IMR-90 (cell line): Measurements from ENCODE around the gene POLRMT. TPM values are rescaled to one million over a fixed set of nuclear protein-coding genes. Genes with fewer than 3 reads are reported as not detected.
A peak's percentile ranks its signal among the peaks of the same experiment; 100 is the strongest.

Source experiments
- ATAC-seq: fragments of 200-7000 bp; cut with Tn5 transposase; 2 replicates; pipeline ENCODE4 v1.9.1; 2020; ENCODE audit warnings: low read depth, mild to moderate bottlenecking, moderate library complexity
- BruUV-seq: library from RNA; stranded (reverse); fragments of 400-500 nt; replicated peaks from 2 replicates; lab custom pipeline; 2021; lab: Mats Ljungman, UMichigan
- CTCF ChIA-PET: fragments of 300-600 bp; formaldehyde crosslinking; extraction: SDS; loops from one replicate; lab custom pipeline; 2021; ENCODE audit warnings: antibody characterized with exemption; lab: Yijun Ruan, JAX
- POLR2A ChIA-PET: fragments of 300-600 bp; sonication (Branson Sonifier 250); formaldehyde crosslinking; loops from one replicate; lab custom pipeline; 2022; ENCODE audit warnings: antibody characterized with exemption; ENCODE audit not compliant: unreplicated experiment; lab: Charles Lee
- DNase-seq: peaks from one replicate; pipeline ENCODE4 v3.0.0; 2013
- H2AFZ ChIP-seq: replicated peaks from 2 replicates; pipeline ENCODE3; 2013; ENCODE audit warnings: low read length, mild to moderate bottlenecking; ENCODE audit not compliant: poor library complexity
- H2AK5ac ChIP-seq: 2 replicates; pipeline ENCODE4 v1.6.1; 2013; ENCODE audit warnings: low read depth, low read length, inconsistent platforms
- H2AK9ac ChIP-seq: replicated peaks from 2 replicates; pipeline ENCODE3; 2013; ENCODE audit warnings: mild to moderate bottlenecking, low read depth, low read length, moderate library complexity; ENCODE audit not compliant: poor library complexity
- H2BK120ac ChIP-seq: 2 replicates; pipeline ENCODE4 v1.6.1; 2013; ENCODE audit warnings: low read depth, low read length, inconsistent platforms
- H2BK15ac ChIP-seq: 3 replicates; pipeline ENCODE4 v1.6.1; 2013; ENCODE audit warnings: low read depth, low read length, inconsistent platforms
- H2BK20ac ChIP-seq: 2 replicates; pipeline ENCODE4 v1.6.1; 2013; ENCODE audit warnings: low read depth, mild to moderate bottlenecking, inconsistent platforms, low read length, moderate library complexity
- H2BK5ac ChIP-seq: 2 replicates; pipeline ENCODE4 v1.6.1; 2013; ENCODE audit warnings: mild to moderate bottlenecking, low read depth, low read length, inconsistent platforms; ENCODE audit not compliant: poor library complexity, severe bottlenecking
- H3K14ac ChIP-seq: replicated peaks from 2 replicates; pipeline ENCODE4 v1.6.1; 2013; ENCODE audit warnings: low read depth, low read length, inconsistent platforms
- H3K18ac ChIP-seq: 2 replicates; pipeline ENCODE4 v1.6.1; 2013; ENCODE audit warnings: low read depth, low read length, control low read depth
- H3K23ac ChIP-seq: 2 replicates; pipeline ENCODE4 v1.6.1; 2013; ENCODE audit warnings: low read depth, low read length, inconsistent platforms
- H3K27ac ChIP-seq: 2 replicates; pipeline ENCODE4 v1.5.1; 2013; ENCODE audit warnings: mild to moderate bottlenecking, control low read depth, low read length; ENCODE audit not compliant: insufficient read depth
- H3K27me3 ChIP-seq: 2 replicates; pipeline ENCODE4 v1.6.1; 2013; ENCODE audit warnings: low read length; ENCODE audit not compliant: control insufficient read depth, insufficient read depth
- H3K36me3 ChIP-seq: 2 replicates; pipeline ENCODE4 v1.6.1; 2013; ENCODE audit warnings: low read length, mixed read lengths; ENCODE audit not compliant: control insufficient read depth, insufficient read depth
- H3K4ac ChIP-seq: 2 replicates; pipeline ENCODE4 v1.6.1; 2013; ENCODE audit warnings: low read depth, low read length, inconsistent platforms
- H3K4me1 ChIP-seq: 2 replicates; pipeline ENCODE4 v1.6.1; 2013; ENCODE audit warnings: low read length, mixed read lengths; ENCODE audit not compliant: control insufficient read depth, insufficient read depth
- H3K4me2 ChIP-seq: 2 replicates; pipeline ENCODE4 v1.6.1; 2013; ENCODE audit warnings: low read depth, mild to moderate bottlenecking, control low read depth, low read length, moderate library complexity
- H3K4me3 ChIP-seq: 2 replicates; pipeline ENCODE4 v1.5.1; 2013; ENCODE audit warnings: low read depth, mild to moderate bottlenecking, control low read depth, low read length, moderate library complexity; ENCODE audit not compliant: insufficient read depth
- H3K56ac ChIP-seq: 2 replicates; pipeline ENCODE4 v1.6.1; 2013; ENCODE audit warnings: low read length, inconsistent platforms; ENCODE audit not compliant: insufficient read depth; ENCODE audit errors: extremely low read depth
- H3K79me1 ChIP-seq, 2 experiments: 2 replicates each; pipeline ENCODE4 v1.6.1; 2013; ENCODE audit warnings: low read length in 2 of 2, inconsistent platforms in 1 of 2, low read depth in 1 of 2
- H3K9ac ChIP-seq: 2 replicates; pipeline ENCODE4 v1.6.1; 2013; ENCODE audit warnings: low read depth, low read length, control low read depth
- H3K9me1 ChIP-seq: 2 replicates; pipeline ENCODE4 v1.6.1; 2013; ENCODE audit warnings: low read length, inconsistent platforms; ENCODE audit not compliant: insufficient read depth
- H3K9me3 ChIP-seq: 2 replicates; pipeline ENCODE4 v1.6.1; 2013; ENCODE audit warnings: low read length; ENCODE audit not compliant: control insufficient read depth, insufficient read depth
- H4K20me1 ChIP-seq: 2 replicates; pipeline ENCODE4 v1.6.1; 2013; ENCODE audit warnings: low read length, inconsistent platforms; ENCODE audit not compliant: insufficient read depth
- H4K5ac ChIP-seq: 2 replicates; pipeline ENCODE4 v1.6.1; 2013; ENCODE audit warnings: mild to moderate bottlenecking, low read depth, low read length, control low read depth
- H4K8ac ChIP-seq, 2 experiments: 2 replicates each; pipeline ENCODE4 v1.6.1; 2013; ENCODE audit warnings: low read depth in 2 of 2, low read length in 2 of 2, control low read depth in 1 of 2, inconsistent platforms in 1 of 2
- H4K91ac ChIP-seq: 2 replicates; pipeline ENCODE4 v1.6.1; 2013; ENCODE audit warnings: low read depth, low read length, inconsistent platforms; ENCODE audit not compliant: insufficient read depth
- NFE2L2 ChIP-seq: fragments of 150-350 bp; IDR thresholded peaks from 2 replicates; pipeline ENCODE4 v1.6.1; 2016; ENCODE audit warnings: low read depth, mild to moderate bottlenecking, low read length
- RAD21 ChIP-seq: IDR thresholded peaks from 2 replicates; pipeline ENCODE4 v1.6.1; 2012; ENCODE audit warnings: low read length, improper control_type of control experiment
- RFX5 ChIP-seq: IDR thresholded peaks from 2 replicates; pipeline ENCODE4 v1.8.0; 2012; ENCODE audit warnings: low read depth, mild to moderate bottlenecking, low read length, moderate library complexity
- WGBS, 2 experiments: methylation state at CpG; one replicate each; pipeline versions ENCODE4 v1.1.5 to v1.1.7; 2013; ENCODE audit warnings: missing lambda C conversion rate in 2 of 2; ENCODE audit not compliant: insufficient read length in 1 of 2; ENCODE audit errors: extremely low coverage in 2 of 2; 5-methylcytosine and 5-hydroxymethylcytosine counted together
- dilution Hi-C: fragments of 300-500 bp; cut with HindIII; formaldehyde crosslinking; loops from one replicate; pipeline ENCODE4 v1.14.3; 2018; ENCODE audit warnings: low sequenced_read_pairs; ENCODE audit not compliant: unreplicated experiment
- in situ Hi-C: fragments of 300-500 bp; cut with MboI; formaldehyde crosslinking; loops from 3 replicates; pipeline ENCODE4 v1.14.3; 2019; ENCODE audit warnings: low sequenced_read_pairs, inconsistent platforms, mixed read lengths
- intact Hi-C: fragments of 100-400 bp; cut with micrococcal nuclease; formaldehyde crosslinking; loops from 2 replicates; pipeline ENCODE4 v1.10.0; 2022
- polyA plus RNA-seq, 3 experiments: library from polyadenylated mRNA; depleted of rRNA; stranded (reverse); fragments of >200 nt; gene quantifications; 2 replicates each; pipeline ENCODE4 v1.2.3, GENCODE V29; 2012; ENCODE audit warnings: low replicate concordance in 1 of 3
- total RNA-seq: library from RNA; depleted of rRNA; stranded (reverse); fragments of >200 nt; gene quantifications from 2 replicates; pipeline ENCODE4 v1.2.3, GENCODE V29; 2012
- TF ChIP-seq, protein P1 (sequence below): conservative IDR thresholded peaks from 2 replicates; pipeline ENCODE4 v1.5.1; 2012; ENCODE audit warnings: mild to moderate bottlenecking, low read depth, low read length, improper control_type of control experiment

Gene POLRMT
- total and polyA plus RNA-seq, 2 of the 4 experiments (the other 2 are of a cell fraction), result 9.9 to 29.6 TPM

- H3K23ac ChIP-seq, result no peak overlapping the region
- no peaks in the 10 kb centered on the region for H3K27me3 ChIP-seq
- no peak overlapping the region for H2BK5ac ChIP-seq
- no peak overlapping the region for H3K4ac ChIP-seq
- no peak overlapping the region for H4K91ac ChIP-seq
- peaks cover 11% of the 10 kb centered on the region for H4K20me1 ChIP-seq
- dilution Hi-C loops, result no loop called here
- no TSS peak for BruUV-seq
- no peak overlapping the region for H2AK9ac ChIP-seq
- no peaks in the 10 kb centered on the region for H3K9me3 ChIP-seq
- no peak for ATAC-seq
- H2BK15ac ChIP-seq, result no peak overlapping the region
- no peak for DNase-seq
- no peak overlapping the region for H3K27ac ChIP-seq
- H3K4me2 ChIP-seq, result no peak overlapping the region
- no peak overlapping the region for H2BK20ac ChIP-seq
- no peak overlapping the region for H2AK5ac ChIP-seq
- no peak overlapping the region for H3K9ac ChIP-seq
- H2BK120ac ChIP-seq, result no peak overlapping the region
- peaks cover 7% of the 10 kb centered on the region for H3K4me1 ChIP-seq
- WGBS, 2 experiments, result 88% methylated on average over 12 of the region's 25 CpGs; no CpG with 5 or more reads in 1 of the 2 experiments
- peaks cover 8% of the 10 kb centered on the region for H3K9me1 ChIP-seq
- H4K8ac ChIP-seq, result no peak overlapping the region
- H2AFZ ChIP-seq, result peak overlapping the region; percentile 23
- H3K56ac ChIP-seq, result no peak overlapping the region
- peaks cover 6 to 38% of the 10 kb centered on the region in 2 experiments; a peak in 3 of 4 replicates for H3K79me1 ChIP-seq
- ChIA-PET POLR2A (no interaction called here), CTCF (no interaction called here)
- peaks cover 2% of the 10 kb centered on the region; the same call in 1 of the 2 replicates for H3K36me3 ChIP-seq
- TF ChIP-seq NFE2L2 (no peak), RAD21 (no peak), RFX5 (no peak)
- TF ChIP-seq, protein P1, sequence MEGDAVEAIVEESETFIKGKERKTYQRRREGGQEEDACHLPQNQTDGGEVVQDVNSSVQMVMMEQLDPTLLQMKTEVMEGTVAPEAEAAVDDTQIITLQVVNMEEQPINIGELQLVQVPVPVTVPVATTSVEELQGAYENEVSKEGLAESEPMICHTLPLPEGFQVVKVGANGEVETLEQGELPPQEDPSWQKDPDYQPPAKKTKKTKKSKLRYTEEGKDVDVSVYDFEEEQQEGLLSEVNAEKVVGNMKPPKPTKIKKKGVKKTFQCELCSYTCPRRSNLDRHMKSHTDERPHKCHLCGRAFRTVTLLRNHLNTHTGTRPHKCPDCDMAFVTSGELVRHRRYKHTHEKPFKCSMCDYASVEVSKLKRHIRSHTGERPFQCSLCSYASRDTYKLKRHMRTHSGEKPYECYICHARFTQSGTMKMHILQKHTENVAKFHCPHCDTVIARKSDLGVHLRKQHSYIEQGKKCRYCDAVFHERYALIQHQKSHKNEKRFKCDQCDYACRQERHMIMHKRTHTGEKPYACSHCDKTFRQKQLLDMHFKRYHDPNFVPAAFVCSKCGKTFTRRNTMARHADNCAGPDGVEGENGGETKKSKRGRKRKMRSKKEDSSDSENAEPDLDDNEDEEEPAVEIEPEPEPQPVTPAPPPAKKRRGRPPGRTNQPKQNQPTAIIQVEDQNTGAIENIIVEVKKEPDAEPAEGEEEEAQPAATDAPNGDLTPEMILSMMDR, result no peak
- H4K5ac ChIP-seq, result no peak overlapping the region
- H3K18ac ChIP-seq, result no peak overlapping the region
- intact Hi-C loops, result no loop called here
- in situ Hi-C loops, result no loop called here
- H3K4me3 ChIP-seq, result no peak overlapping the region
- H3K14ac ChIP-seq, result no peak overlapping the region
These were observed 49.5 kb upstream of the POLRMT start for GRCh38 chr19:682678-683320.
